Measurements from ENCODE around the gene WT1. TPM values are rescaled to one million over a fixed set of nuclear protein-coding genes. Genes with fewer than 3 reads are reported as not detected.

Gene WT1
- total and polyA plus RNA-seq, 2 of the 13 experiments (the other 11 are each of a cell fraction or from before 2014, with no cell fraction given) = 0.15 to 0.31 TPM

- no peaks in the 10 kb centered on the region for H3K79me2 ChIP-seq (ENCODE audit: insufficient read depth, low read length)
- POLR2A ChIA-PET = no interaction called here
- in situ Hi-C loops (cut with HindIII; ENCODE audit: extremely low pct_ligation_motif_present, low pct_unique_long_range_greater_than_20kb) (no loop called here), intact Hi-C loops (cut with micrococcal nuclease; ENCODE audit: unreplicated experiment) (no loop called here)
- DNase-seq (ENCODE audit: low spot score) = no peak
- no peak overlapping the region for H3K27ac ChIP-seq (ENCODE audit: extremely low read length, insufficient read depth, low read length)
- H3K4me3 ChIP-seq (replicated peaks in 1 of 3; ENCODE audit: insufficient read depth in 1 of 3, low read depth in 2 of 3, low read length in 3 of 3) = no peak overlapping the region
- no peak overlapping the region for H3K9ac ChIP-seq (ENCODE audit: insufficient read depth, low read depth, low read length)
- H3K9me3 ChIP-seq (ENCODE audit: low read length) = no peaks in the 10 kb centered on the region
- WGBS (ENCODE audit: low lambda C conversion rate) = 44% methylated on average over 31 of the region's 42 CpGs
- 0 out of 2 replicates have a peak, but pooled peaks cover 7% of the 10 kb centered on the region for H3K4me1 ChIP-seq (ENCODE audit: insufficient read depth, low read length)
- no peaks in the 10 kb centered on the region for H4K20me1 ChIP-seq (ENCODE audit: insufficient read depth, low read length)
- ATAC-seq = no peak
- BruUV-seq (replicated peaks) = no TSS peak
- H3K27me3 ChIP-seq (ENCODE audit: control insufficient read depth in 1 of 2, insufficient read depth in 2 of 2, low read length in 2 of 2) = peaks cover 11 to 80% of the 10 kb centered on the region in 2 experiments
- H3K36me3 ChIP-seq (replicated peaks in 1 of 2; ENCODE audit: control insufficient read depth in 1 of 2, insufficient read depth in 2 of 2, low read length in 2 of 2) = no peaks in the 10 kb centered on the region
- H3K4me2 ChIP-seq (ENCODE audit: low read depth, low read length) = no peak overlapping the region
- no peak for TF ChIP-seq ZNF430 (CRISPR knock-in tag; IDR thresholded peaks at IDR 0.05)
- TF ChIP-seq, protein P1, sequence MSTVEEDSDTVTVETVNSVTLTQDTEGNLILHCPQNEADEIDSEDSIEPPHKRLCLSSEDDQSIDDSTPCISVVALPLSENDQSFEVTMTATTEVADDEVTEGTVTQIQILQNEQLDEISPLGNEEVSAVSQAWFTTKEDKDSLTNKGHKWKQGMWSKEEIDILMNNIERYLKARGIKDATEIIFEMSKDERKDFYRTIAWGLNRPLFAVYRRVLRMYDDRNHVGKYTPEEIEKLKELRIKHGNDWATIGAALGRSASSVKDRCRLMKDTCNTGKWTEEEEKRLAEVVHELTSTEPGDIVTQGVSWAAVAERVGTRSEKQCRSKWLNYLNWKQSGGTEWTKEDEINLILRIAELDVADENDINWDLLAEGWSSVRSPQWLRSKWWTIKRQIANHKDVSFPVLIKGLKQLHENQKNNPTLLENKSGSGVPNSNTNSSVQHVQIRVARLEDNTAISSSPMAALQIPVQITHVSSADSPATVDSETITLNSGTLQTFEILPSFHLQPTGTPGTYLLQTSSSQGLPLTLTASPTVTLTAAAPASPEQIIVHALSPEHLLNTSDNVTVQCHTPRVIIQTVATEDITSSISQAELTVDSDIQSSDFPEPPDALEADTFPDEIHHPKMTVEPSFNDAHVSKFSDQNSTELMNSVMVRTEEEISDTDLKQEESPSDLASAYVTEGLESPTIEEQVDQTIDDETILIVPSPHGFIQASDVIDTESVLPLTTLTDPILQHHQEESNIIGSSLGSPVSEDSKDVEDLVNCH (CRISPR knock-in tag; IDR thresholded peaks at IDR 0.05) = no peak
- no peak for TF ChIP-seq ZSCAN25 (CRISPR knock-in tag; IDR thresholded peaks at IDR 0.05)
- TF ChIP-seq CENPX (CRISPR knock-in tag; IDR thresholded peaks at IDR 0.05) = no peak
- TF ChIP-seq HNRNPK (IDR thresholded peaks at IDR 0.05; ENCODE audit: low read depth, low read length, poor library complexity, severe bottlenecking) = no peak
- TF ChIP-seq, protein P2, sequence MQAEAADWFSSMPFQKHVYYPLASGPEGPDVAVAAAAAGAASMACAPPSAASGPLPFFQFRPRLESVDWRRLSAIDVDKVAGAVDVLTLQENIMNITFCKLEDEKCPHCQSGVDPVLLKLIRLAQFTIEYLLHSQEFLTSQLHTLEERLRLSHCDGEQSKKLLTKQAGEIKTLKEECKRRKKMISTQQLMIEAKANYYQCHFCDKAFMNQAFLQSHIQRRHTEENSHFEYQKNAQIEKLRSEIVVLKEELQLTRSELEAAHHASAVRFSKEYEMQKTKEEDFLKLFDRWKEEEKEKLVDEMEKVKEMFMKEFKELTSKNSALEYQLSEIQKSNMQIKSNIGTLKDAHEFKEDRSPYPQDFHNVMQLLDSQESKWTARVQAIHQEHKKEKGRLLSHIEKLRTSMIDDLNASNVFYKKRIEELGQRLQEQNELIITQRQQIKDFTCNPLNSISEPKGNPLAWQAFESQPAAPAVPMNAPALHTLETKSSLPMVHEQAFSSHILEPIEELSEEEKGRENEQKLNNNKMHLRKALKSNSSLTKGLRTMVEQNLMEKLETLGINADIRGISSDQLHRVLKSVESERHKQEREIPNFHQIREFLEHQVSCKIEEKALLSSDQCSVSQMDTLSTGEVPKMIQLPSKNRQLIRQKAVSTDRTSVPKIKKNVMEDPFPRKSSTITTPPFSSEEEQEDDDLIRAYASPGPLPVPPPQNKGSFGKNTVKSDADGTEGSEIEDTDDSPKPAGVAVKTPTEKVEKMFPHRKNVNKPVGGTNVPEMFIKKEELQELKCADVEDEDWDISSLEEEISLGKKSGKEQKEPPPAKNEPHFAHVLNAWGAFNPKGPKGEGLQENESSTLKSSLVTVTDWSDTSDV (CRISPR knock-in tag; IDR thresholded peaks at IDR 0.05) = no peak
- TF ChIP-seq CEBPB (IDR thresholded peaks at IDR 0.05; ENCODE audit: borderline replicate concordance, low read depth, low read length) = no peak
- no peak for TF ChIP-seq ZNF615 (CRISPR knock-in tag; IDR thresholded peaks at IDR 0.05; ENCODE audit: borderline replicate concordance)
- no peak for TF ChIP-seq PCBP2 (optimal IDR thresholded peaks at IDR 0.05; ENCODE audit: low read depth, low read length, poor library complexity, severe bottlenecking)
- no peak for TF ChIP-seq MATR3 (CRISPR knock-in tag; IDR thresholded peaks at IDR 0.05)
- TF ChIP-seq NFYC (CRISPR knock-in tag; IDR thresholded peaks at IDR 0.05) = no peak
- TF ChIP-seq CENPBD1 (CRISPR knock-in tag; IDR thresholded peaks at IDR 0.05; ENCODE audit: borderline replicate concordance, low read depth) = no peak
- CTCF ChIA-PET (ENCODE audit: low intra/inter-chr PET ratio, low total read pairs) = no interaction called here
- no peak overlapping the region for H2AFZ ChIP-seq (ENCODE audit: low read length)
- no peak for FAIRE-seq
Observed at GRCh38 chr11:32437495-32438345, 2.4 kb upstream of the WT1 start.

Data from HepG2 (cell line).